GM18519 (cell line): Measurements from ENCODE around the gene TLR4.

Source experiments
- ATAC-seq: cut with Tn5 transposase; IDR thresholded peaks from one replicate; pipeline ENCODE4 v1.9.1; 2021; ENCODE audit warnings: mild to moderate bottlenecking, moderate library complexity; ENCODE audit not compliant: unreplicated experiment, low FRiP score

Gene TLR4

GRCh38 chr9:117709936-117710335 is 5.7 kb downstream of the TLR4 start:
- ATAC-seq: no peak

GRCh38 chr9:117714282-117714681 is 10.1 kb downstream of the TLR4 start:
- ATAC-seq: no peak

GRCh38 chr9:117715411-117715989 is 11.3 kb downstream of the TLR4 start:
- ATAC-seq: no peak

GRCh38 chr9:117718085-117718484 is 13.9 kb downstream of the TLR4 start:
- peak; percentile 100 for ATAC-seq

DNA sequence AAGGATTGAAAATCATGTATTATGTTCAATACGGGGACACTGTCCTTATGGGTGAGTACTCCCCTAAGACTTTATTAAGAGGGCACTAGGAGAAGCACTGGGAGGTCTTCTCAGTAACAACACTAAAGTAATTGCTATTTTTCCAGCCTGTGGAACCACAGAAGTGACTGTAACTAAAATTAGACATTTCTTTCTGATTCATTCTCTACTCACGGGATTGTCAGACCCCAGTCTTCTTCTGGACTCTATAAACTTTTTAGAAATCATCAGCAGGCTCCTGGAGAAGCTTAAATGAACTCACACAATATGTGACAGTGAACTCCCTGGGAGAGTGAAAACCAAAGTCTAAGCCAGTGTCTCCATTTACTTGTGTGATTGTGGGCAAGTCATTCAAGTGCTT is 14.5 kb downstream of the TLR4 start:
- peak; percentile 6 for ATAC-seq

DNA sequence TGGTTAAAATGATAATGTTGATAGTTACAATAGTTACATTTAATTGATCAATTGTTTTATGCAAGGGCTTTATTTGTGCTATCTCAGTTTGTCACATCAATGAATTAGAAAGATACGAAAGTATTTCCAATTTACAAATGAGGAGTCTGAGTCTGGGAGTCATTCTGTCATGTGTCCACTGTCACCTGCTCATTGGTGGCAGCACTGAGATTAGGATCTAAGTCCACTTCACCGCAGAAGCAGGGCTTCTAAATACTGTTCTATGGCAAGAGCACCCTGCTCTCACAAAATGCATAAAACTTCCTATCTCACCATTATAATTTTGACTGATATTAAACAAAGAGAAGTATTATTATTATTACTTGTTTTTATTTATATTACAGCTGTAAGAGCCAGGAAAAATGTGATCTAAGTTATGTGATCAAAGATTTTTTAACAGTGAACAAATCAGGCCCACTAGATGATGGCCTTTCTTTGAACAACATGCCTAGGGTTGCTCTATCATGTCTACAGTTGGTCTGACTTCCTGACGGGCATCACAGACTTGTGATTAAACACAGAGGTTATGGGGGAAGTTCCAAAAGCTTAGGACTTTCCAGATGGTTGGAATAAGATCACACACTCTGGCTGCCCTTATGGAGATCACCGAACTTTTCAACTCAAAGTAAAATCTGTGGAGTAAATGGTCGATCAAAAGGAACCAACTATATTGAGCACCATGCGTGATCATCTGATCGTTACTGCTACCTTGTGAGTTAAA is 15.1 kb downstream of the TLR4 start:
- no peak for ATAC-seq

DNA sequence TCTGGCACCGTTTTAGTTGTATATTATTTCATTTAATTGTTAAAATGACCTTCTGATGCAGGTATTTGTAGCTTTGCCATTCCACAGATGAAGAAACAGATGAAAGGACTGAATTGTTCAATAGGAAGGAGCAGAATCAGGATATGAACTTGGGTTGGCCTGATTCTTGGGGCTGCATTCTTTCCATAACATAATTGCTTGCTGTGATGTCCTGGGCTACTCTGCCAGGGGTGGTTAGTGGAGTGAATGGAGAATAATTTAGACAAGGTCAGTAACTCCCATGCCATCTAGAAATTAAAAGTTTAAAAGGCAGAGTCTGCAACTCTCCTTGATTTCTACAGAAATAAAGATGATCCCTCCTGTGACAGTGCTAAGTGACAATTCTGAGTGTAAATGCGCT is 15.9 kb downstream of the TLR4 start:
- no peak for ATAC-seq

DNA sequence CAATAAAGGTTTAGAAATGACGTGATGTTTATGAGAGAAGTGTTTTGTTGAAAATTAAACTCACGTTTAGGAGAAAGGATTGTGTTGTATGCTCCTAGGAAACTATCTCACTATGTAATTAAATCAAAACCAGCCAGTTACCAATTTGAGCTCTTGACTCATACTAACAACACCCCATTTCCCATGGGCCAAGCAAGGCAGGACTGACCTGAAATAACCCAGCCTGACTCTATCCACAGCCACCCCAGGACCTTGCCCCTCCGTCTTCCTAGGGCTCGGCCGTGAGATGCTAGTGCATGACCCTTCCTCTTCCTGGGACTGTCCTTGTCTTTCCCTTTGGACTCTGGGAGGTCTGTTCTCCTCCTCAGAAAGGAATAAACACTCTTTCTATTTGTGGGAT is 16.4 kb downstream of the TLR4 start:
- no peak for ATAC-seq

DNA sequence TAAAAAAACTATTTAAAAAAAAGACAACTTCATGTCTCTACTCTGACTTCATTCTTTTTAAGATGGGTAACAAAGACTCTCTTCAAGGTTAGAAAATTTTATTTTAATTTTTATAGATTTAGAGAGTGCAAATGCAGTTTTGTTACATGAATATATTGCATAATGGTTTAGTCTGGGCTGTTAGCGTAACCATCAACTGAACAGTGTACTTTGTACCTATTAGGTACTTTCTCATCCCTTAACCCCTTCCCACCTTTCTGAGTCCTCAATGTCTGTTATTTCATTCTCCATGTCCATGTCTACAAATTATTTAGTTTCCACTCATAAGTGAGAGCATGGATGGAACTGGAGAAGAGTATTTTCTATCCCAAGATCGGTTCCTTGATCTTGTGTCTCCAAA is 16.8 kb downstream of the TLR4 start:
- no peak for ATAC-seq

DNA sequence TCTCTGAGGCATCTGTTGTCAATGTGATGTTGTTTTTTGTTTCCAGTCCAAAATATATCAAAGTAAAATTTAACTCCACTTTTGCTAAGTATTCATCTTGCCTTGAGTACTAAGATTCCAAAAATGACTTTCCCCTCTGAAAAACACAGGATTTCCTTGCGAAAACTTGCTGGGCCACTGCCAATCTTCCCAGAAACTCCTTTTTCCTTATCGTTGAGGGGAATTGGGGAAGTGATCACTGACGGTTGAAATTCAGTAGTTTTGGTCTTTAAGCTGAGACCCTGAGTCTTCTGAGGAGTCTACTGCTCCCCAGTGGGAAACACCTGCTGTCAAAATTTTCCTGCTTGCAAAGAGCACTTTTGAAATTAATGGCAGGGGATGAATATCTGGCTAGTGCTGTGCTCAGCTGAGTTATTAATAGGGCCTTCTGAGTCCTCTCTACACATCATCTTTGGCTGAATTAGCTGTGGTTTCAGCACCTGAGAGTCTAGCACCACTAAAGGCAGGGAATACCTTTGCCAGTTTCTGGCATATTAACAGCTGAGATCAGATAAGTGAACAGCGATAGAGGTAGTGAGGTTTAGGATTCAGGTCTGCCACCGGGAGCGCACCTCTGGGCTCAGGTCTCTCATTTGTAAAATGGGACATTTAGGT is 18.0 kb downstream of the TLR4 start:
- no peak for ATAC-seq

DNA sequence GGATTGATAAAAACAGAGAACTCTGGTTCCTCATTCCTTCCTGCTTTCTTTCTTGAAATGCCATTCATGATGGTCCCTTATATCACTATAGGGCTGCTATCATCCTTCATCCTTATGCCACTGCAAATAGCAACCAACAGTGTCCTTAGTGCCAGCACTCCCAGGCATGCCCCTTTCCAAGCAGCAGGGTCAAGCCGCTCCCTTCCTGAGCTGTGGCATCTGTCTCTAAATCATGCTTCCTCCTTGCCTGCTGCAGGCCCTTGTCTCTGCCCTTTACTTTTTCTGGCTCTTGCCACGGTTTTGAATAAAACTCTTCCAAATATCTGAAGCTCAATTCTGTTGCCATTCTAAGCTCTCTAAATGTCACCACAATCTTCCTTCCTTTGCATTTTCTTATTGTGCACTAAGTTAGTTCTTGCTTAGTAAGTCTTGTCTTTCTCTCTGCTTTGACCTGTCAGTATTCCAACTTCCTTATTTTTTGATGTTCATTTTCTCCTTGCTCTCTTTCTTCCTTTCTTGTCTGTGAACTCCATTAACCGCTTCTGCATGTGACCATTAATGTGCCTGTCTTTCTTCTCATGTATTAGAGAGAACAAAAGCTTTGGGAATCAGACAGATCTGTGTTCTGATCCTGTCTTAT is 19.9 kb downstream of the TLR4 start:
- ATAC-seq: no peak

DNA sequence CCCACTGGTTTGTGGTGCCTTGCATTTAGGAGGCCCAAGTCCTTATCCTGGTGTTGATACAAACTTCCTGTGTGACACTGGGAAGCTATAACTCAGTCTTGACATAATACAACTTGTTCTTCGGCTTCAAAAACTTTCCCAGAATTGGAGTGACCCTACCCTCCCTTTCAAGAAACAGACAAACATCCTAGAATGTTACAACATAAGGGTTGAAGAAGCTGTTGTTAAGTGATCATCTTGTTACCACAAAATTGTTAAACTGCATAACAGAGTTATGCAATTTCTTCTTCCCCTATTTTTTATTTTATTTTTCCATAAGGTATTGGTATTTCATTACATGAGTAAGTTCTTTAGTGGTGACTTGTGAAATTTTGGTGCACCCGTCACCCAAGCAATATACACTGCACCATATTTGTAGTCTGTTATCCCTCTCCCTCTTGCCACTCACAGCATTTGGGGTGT is 21.3 kb downstream of the TLR4 start:
- ATAC-seq: no peak

- ATAC-seq: no peak
These were observed 25.2 kb downstream of the TLR4 start for GRCh38 chr9:117729375-117729774.

DNA sequence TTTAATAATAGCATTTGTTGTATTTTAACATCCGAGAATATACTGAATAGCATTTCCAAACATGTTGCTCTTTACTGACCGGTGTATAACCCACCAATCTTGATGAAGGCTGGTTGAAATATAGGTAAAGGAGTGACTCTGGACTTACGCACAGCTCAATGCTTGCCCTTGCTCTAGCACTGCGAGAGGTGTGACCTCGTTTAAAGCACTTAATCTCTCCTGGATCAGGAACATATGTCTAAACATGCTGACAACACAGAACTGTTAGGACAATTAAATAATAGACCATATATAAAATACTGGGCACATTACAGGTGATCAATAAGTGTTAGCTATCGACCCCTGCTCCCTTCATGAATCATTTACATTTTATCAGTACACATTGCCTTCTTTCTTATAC is 28.3 kb downstream of the TLR4 start:
- no peak for ATAC-seq

GRCh38 chr9:117733465-117733864 is 29.3 kb downstream of the TLR4 start:
- no peak for ATAC-seq

GRCh38 chr9:117734082-117734481 is 29.9 kb downstream of the TLR4 start:
- ATAC-seq: no peak

DNA sequence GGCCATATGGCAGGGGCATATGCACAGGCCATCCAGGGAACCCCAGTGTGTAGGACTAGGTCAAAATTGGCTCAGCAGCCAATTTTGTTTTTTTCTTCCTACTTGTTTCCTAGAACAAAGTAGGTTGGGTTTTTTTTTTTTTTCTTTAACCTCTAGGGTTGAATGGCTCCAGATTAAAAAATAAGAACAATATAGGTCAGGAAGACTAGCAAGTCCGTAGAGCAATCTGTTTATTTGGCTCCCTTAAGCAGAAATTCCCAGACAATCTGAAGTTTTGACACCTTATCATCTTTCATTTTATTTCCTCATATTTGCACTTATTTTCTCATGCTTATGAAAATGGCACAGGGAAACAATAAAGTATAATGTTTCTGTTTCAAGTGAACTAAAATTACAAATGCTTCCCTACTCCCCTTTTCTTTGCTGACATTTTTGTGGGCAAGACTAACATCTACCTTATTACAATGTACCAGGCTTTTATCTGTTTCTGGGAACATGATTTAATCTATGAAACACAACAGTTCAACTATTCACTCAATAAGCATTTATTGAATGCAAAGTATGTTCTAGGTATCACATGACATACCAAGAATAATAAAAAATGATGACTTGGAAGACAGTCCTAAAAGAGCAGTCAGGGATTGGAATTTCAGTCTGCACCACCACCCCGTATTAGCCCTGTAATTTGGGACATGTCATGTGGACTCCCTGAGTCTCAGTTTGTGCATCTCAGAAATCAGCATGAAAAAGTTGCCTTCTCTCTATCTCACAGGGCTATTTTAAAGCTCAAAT is 30.5 kb downstream of the TLR4 start:
- ATAC-seq: no peak

- no peak for ATAC-seq
These were observed 33.6 kb downstream of the TLR4 start for GRCh38 chr9:117737721-117738226.

- no peak for ATAC-seq
These were observed 35.0 kb downstream of the TLR4 start for GRCh38 chr9:117739206-117739605.

DNA sequence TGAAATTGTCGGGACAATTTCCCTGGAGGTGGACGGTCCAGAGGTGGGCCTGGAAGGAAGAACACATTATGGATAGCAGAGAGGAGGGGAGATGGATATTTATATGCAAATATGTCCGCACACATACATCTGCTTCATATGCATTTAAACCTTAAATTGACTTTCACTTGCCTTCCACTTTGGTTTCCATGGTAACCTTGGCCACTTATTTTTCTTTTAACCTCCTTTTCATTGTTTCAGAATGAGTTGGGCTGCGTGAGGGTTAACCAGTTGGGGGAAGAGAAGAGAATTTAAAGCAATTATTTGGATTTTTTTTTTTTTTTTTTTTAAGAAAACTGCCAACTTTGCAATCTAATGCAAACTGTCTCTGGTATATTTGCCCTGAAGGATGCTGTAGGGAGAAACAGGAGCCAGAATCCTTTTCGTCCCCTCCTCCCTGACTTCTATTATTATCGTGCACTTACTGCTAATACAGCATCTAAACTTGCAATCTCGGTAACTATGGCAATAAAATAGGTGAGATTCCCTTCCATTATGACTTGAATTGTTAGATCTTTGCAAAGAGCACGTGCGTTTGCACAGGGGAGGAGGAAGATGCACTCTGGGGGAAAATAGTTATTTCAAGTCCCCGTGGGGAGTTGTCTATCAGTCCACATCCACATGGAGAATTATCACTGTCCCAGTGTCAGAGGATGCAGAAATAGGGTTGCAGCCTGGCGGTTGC is 35.6 kb downstream of the TLR4 start:
- no peak for ATAC-seq
